Fibroblast of skin of scalp (primary cell): ENCODE results near the gene HTRA3.

Experiments used
- DNase-seq: peaks from one replicate; pipeline ENCODE4 v3.0.0-alpha.2; 2013

The HTRA3 gene

GRCh38 chr4:8294036-8294435 lies 24.5 kb downstream of the HTRA3 start:
- no peak for DNase-seq

DNA sequence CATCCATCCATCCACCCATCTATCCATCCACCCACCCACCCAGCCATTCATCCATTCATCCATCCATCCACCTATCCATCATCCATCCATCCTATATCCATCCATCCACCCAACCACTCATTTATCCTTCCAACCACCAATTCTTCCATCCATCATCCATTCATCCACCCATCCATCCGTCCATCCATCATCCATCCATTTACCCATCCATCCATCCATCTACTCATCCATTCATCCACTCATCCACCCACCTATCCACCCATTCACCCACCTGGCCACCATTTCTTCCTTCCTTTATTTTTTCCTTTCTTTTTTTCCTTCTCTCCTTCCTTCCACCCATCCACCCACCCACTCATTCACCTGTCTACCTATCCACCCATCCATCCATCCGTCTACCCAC lies 25.2 kb downstream of the HTRA3 start:
- DNase-seq: no peak

DNA sequence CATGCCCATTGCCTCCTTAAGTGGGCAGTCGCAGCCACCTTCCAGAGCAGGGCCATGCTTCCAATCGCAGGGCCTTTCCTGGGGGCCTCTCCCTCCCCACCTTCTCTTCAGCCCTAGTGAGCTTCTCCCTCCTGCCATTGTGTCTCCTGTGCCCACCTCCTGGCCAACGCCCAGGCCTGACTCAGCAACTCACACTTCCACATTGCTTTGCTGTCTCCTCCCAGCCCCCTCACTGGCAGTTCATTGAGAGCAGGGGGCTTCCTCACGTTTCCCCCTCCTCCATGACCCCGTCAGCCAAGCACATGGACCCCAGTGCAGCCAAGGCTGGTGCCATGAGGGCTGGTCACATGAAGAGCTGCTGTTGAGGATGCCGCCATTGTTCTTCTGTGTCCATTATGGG lies 25.9 kb downstream of the HTRA3 start:
- DNase-seq: no peak

DNA sequence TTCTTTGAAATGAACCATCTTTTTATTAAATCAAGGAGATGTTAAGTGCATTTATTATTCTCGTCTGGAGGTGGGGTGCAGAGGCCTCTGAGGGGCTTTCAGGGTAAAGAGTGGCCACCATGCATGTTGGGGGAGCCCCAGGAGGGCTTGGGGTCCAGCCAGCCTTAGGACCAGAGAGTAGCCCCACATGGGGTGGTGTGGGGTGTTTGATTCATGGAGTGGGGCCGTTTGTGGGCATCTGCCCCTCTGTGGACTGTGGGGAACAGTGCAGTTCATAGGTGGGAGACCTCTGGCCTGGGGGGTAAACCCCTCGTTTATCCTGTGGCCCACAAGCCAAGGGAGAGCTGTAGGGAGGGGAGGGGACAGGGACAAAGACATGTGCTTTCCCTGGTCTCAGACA lies 26.9 kb downstream of the HTRA3 start:
- DNase-seq: no peak

- no peak for DNase-seq
Observed at GRCh38 chr4:8297141-8297601, 27.6 kb downstream of the HTRA3 start.

DNA sequence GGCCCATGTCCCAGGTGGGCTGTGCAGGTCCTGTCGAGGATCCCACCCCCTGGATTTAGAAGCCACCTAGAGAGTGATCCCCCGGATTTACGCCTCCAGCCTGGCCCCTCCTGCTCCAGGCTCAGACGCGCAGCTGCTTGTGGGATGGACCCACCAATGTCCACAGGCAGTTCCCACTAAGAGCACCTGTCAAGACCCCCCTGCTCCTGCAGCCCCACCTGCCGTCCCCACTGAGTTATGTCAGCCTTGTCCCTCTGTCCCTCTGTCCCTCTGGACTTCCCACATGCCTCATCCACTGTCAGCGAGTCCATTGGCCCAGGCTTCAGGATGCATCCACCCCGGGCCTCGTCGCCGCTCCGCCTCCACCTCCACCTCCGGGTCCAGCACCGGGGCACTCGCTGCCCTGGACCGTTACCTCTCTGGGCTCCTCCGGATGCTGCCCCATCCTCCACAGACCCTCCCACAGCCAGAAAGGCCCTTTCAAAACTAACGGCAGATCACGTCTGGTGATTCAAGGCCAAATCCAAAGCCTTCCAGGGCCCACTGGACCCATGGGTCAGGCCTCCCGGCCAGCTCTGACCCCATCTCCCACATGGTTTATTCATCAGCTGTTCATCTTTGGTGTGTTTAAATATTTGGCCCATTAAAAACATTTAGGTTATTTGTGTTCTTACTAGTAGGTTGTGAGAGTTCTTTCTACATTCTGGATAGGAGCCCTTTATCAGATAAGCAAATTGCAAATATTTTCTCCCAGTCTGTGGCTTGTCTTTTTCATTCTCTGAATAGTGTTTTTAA lies 28.3 kb downstream of the HTRA3 start:
- DNase-seq: no peak

GRCh38 chr4:8300832-8301231 lies 31.3 kb downstream of the HTRA3 start:
- no peak for DNase-seq

DNA sequence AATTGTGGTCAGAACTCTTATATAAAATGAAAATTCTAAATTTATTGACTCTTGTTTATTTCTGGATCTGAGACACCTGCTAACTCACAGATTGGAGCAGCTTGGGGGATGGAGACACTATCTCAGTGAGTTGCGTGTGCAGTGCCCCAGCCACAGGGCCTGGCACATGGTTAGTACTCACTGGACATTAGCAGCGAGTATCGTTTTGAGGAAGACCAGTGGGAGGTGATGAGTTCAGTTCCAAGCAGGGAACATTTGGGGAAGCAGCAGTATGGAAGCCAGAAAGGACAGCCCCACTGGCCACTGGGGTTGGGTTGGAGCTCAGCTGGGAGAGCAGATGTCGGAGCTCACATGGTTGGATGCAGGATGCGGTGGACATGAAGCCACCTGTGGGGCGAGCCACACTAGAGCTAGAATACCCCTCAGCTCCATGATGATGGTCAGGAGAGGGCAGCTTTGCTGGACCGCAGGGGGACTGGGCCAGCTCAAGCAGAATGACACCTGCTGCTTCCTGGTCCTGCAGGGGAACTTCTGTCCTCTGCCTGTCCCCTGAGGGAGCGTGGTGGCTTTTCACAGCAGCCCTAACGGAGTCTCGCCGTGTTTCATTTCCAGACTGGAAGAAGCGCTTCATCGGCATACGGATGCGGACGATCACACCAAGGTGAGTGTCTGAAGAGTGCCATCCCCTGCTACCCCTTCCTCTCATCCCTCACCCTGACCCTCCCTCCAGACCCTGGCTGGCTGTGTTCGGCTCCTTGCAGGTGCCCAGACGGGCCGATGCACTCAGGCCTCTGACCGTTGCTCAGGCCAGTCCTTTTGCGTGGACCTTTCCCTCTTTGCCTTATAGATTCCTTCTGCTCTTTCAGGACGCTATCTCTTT lies 32.5 kb downstream of the HTRA3 start:
- DNase-seq: no peak

- DNase-seq: no peak
Observed at GRCh38 chr4:8303081-8303480, 33.5 kb downstream of the HTRA3 start.

- DNase-seq: peak; percentile 93
Observed at GRCh38 chr4:8303485-8304281, 34.1 kb downstream of the HTRA3 start.

GRCh38 chr4:8304827-8305695 lies 35.5 kb downstream of the HTRA3 start:
- no peak for DNase-seq

DNA sequence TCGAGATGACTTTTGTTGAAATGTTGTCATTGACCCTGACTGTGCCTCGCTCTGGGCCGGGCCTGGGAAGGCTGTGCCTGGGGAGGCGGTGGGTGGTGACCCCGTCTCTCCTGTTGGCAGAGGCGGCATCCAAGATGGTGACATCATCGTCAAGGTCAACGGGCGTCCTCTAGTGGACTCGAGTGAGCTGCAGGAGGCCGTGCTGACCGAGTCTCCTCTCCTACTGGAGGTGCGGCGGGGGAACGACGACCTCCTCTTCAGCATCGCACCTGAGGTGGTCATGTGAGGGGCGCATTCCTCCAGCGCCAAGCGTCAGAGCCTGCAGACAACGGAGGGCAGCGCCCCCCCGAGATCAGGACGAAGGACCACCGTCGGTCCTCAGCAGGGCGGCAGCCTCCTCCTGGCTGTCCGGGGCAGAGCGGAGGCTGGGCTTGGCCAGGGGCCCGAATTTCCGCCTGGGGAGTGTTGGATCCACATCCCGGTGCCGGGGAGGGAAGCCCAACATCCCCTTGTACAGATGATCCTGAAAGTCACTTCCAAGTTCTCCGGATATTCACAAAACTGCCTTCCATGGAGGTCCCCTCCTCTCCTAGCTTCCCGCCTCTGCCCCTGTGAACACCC lies 36.4 kb downstream of the HTRA3 start:
- DNase-seq: no peak

- DNase-seq: peak; percentile 38
Observed at GRCh38 chr4:8306511-8307021, 37.0 kb downstream of the HTRA3 start.

- DNase-seq: no peak
Observed at GRCh38 chr4:8307121-8307520, 37.6 kb downstream of the HTRA3 start.

GRCh38 chr4:8307714-8308113 lies 38.2 kb downstream of the HTRA3 start:
- no peak for DNase-seq

DNA sequence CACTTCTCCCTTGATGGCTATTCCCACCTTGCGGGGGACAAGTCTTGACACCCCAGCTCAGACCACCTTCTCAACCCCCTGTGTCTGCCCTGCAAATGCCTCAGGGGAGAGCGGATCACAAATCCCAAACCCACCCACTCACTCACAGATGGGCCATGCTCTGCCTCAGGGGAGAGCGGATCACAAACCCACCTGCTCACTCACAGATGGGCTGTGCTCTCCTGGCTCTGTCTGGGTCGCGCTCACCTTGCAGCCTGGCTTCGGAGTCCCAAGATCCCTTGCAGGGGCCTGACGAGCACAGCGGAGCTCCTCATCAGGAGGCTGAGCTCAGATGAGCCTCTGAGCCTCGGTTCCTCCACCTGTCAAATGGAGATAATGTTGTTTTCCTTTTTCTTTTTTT lies 38.6 kb downstream of the HTRA3 start:
- DNase-seq: no peak

DNA sequence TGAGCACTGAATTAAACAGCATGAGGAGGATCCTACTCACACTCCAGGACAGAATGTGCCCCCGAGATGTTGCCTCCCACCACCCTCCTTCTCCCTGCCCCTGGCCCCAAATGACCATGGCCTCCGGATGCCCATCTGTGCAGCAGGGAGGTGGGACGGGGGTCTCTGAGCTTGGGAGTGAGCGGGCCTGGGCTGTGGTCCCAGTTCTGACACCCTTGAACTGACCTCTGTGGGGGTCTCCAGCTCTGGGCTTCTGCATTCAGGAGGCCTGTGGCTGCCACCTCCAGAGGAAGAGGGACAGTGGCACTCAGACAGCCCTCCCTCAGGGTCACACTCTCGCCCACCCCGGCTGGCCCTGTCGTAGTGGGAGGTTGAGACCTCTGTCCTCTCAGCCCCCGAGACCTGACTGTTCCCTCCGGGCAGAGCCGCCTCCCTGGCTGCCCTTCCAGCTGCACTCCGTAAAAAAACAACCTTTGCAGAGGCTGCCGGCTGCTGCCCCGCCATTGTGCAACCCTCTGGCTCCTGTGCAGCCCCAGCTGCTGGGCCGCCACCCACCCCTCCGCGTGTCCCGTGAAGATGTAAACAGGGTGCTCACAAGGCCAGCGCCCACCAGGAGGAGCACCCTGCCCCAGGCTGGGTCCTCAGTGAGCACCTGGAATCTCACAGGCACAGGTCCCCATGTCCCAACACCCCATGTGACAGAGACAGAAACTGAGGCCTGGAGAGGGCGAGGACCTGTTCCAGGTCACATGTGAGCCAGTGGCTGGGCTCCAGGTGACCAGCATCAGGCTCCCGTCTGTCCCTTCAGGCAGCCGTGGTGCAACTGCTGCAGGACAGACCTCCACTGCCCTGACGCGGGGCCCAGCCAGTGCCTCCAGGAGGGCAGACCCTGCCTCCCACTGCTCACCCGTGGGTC lies 39.6 kb downstream of the HTRA3 start:
- DNase-seq: no peak

- no peak for DNase-seq
Observed at GRCh38 chr4:8310306-8310705, 40.8 kb downstream of the HTRA3 start.

- DNase-seq: no peak
Observed at GRCh38 chr4:8311101-8312068, 41.8 kb downstream of the HTRA3 start.
